Stomach (tissue), 9 donors: ENCODE data around the gene CARD11. TPM values are rescaled to one million over a fixed set of nuclear protein-coding genes. Genes with fewer than 3 reads are reported as not detected.

Source experiments
- DNase-seq, 2 donors: peaks; one replicate each; pipeline versions ENCODE4 v3.0.0 to v3.0.0-alpha.2; 2013 to 2019
- H3K27ac ChIP-seq, 5 donors: fragments of 200-600 bp in 4 of 5; sonication (generic) in 4 of 5; one replicate each; pipeline ENCODE4 v1.5.1; 2013 to 2019; ENCODE audit warnings: mild to moderate bottlenecking in 1 of 5, moderate library complexity in 1 of 5
- H3K27me3 ChIP-seq, 3 donors: fragments of 200-600 bp; sonication (generic); one replicate each; pipeline ENCODE4 v1.5.1; 2017 to 2019; ENCODE audit warnings: mixed run types in 1 of 3
- H3K36me3 ChIP-seq, 4 donors: fragments of 200-600 bp; sonication (generic); 1 replicate in 3 of 4; 2 replicates in 1 of 4; pipeline ENCODE4 v1.5.1; 2016 to 2019
- H3K4me1 ChIP-seq, 4 donors: fragments of 200-600 bp; sonication (generic); one replicate each; pipeline ENCODE4 v1.5.1; 2016 to 2019
- H3K4me3 ChIP-seq, 4 donors: fragments of 200-600 bp; sonication (generic) in 3 of 4; one replicate each; pipeline ENCODE4 v1.5.1; 2016 to 2019; ENCODE audit warnings: mild to moderate bottlenecking in 1 of 4
- H3K9me3 ChIP-seq, 4 donors: fragments of 200-600 bp; sonication (generic); one replicate each; pipeline ENCODE4 v1.5.1; 2016 to 2019
- CTCF ChIP-seq, 7 experiments: fragments of 450-650 bp in 4 of 7; fragments of 200-600 bp in 3 of 7; sonication (generic) in 3 of 7; IDR thresholded peaks; one replicate each; pipeline ENCODE4 v1.5.1; 2016 to 2019; ENCODE audit warnings: antibody characterized with exemption in 7 of 7, control low read depth in 2 of 7, mild to moderate bottlenecking in 1 of 7
- EP300 ChIP-seq: sonication (generic); formaldehyde crosslinking; IDR thresholded peaks from one replicate; pipeline ENCODE4 v1.6.1; 2017; ENCODE audit warnings: antibody characterized with exemption
- POLR2A ChIP-seq, 4 donors: fragments of 450-650 bp; IDR thresholded peaks; one replicate each; pipeline ENCODE4 v1.6.1; 2016; ENCODE audit warnings: antibody characterized with exemption in 4 of 4, control low read depth in 2 of 4, mild to moderate bottlenecking in 1 of 4, moderate library complexity in 1 of 4
- POLR2AphosphoS5 ChIP-seq, 3 donors: sonication (generic); formaldehyde crosslinking; IDR thresholded peaks; one replicate each; pipeline ENCODE4 v1.6.1; 2016; ENCODE audit warnings: antibody characterized with exemption in 3 of 3
- WGBS, 5 donors: extraction: QIAGEN DNeasy Blood & Tissue Kit in 3 of 5; methylation state at CpG; one replicate each; pipeline versions ENCODE4 v1.1.5 to v1.1.7; 2013 to 2018; 5-methylcytosine and 5-hydroxymethylcytosine counted together
- intact Hi-C: fragments of 100-400 bp; cut with DNase I; formaldehyde crosslinking; loops from one replicate; pipeline ENCODE4 v1.15.1; 2023; ENCODE audit warnings: low total_unique reads
- polyA plus RNA-seq, 3 donors: library from polyadenylated mRNA; stranded (reverse); fragments of 200-250 nt; gene quantifications; one replicate each; pipeline ENCODE4 v1.2.3, GENCODE V29; 2013
- total RNA-seq, 5 donors: library from RNA; depleted of rRNA; stranded (reverse); fragments of >200 nt; gene quantifications; one replicate each; pipeline versions ENCODE4 v1.1.0 to v1.2.3, GENCODE V29; 2014 to 2016
- donor health status: healthy with polysubstance abuse.
- donor health status: Bipolar disorder and iron deficiency.
- donor health status: healthy.

The CARD11 gene
- total and polyA plus RNA-seq, 8 donors: 0.45 to 9.7 (median 1.8) TPM; not detected in 1

GRCh38 chr7:2934984-2935740 is 108.5 kb downstream of the CARD11 start:
- TF ChIP-seq EP300 (no peak), POLR2AphosphoS5 (IDR thresholded peaks at IDR 0.05) (no peak), POLR2A (IDR thresholded peaks at IDR 0.05) (no peak), CTCF (IDR thresholded peaks at IDR 0.05) (no peak)
- DNase-seq: no peak
- Histone ChIP-seq H3K36me3 (peaks cover 0 to 22% (median 2%) of the 10 kb centered on the region in 4 donors), H3K27me3 (peaks cover 0 to 62% (median 0%) of the 10 kb centered on the region in 3 donors), H3K4me1 (no peaks in the 10 kb centered on the region), H3K9me3 (no peaks in the 10 kb centered on the region), H3K4me3 (no peak overlapping the region), H3K27ac (no peak overlapping the region)
- 89 to 94% (median 93%) methylated on average over 20 of the region's 20 CpGs for WGBS, 5 donors
- intact Hi-C loops: no loop called here

- no peaks in the 10 kb centered on the region for H3K9me3 ChIP-seq
- peaks cover 0 to 62% (median 0%) of the 10 kb centered on the region in 3 donors for H3K27me3 ChIP-seq
- TF ChIP-seq CTCF (IDR thresholded peaks at IDR 0.05): no peak
- TF ChIP-seq POLR2A (IDR thresholded peaks at IDR 0.05): no peak
- TF ChIP-seq POLR2AphosphoS5 (IDR thresholded peaks at IDR 0.05): no peak
- TF ChIP-seq EP300: no peak
- no peaks in the 10 kb centered on the region for H3K4me1 ChIP-seq
- no peak overlapping the region for H3K4me3 ChIP-seq
- peaks cover 0 to 22% (median 2%) of the 10 kb centered on the region in 4 donors for H3K36me3 ChIP-seq
- H3K27ac ChIP-seq: no peak overlapping the region
- DNase-seq: no peak
- intact Hi-C loops: no loop called here
- WGBS, 5 donors: 68 to 87% (median 83%) methylated on average over 14 to 15 of the region's 15 CpGs
Measured at GRCh38 chr7:2934211-2934731, 109.4 kb downstream of the CARD11 start.

- Histone ChIP-seq H3K4me1 (no peaks in the 10 kb centered on the region), H3K27me3 (peaks cover 0 to 60% (median 0%) of the 10 kb centered on the region in 3 donors), H3K27ac (no peak overlapping the region), H3K4me3 (no peak overlapping the region), H3K36me3 (peaks cover 0 to 15% (median 2%) of the 10 kb centered on the region in 4 donors), H3K9me3 (no peaks in the 10 kb centered on the region)
- TF ChIP-seq CTCF (IDR thresholded peaks at IDR 0.05) (no peak), POLR2AphosphoS5 (IDR thresholded peaks at IDR 0.05) (no peak), POLR2A (IDR thresholded peaks at IDR 0.05) (no peak), EP300 (no peak)
- no peak for DNase-seq
- 76 to 88% (median 83%) methylated on average over 30 to 33 of the region's 33 CpGs for WGBS, 5 donors
- intact Hi-C loops: no loop called here
Measured at GRCh38 chr7:2932402-2933251, 111.0 kb downstream of the CARD11 start.

GRCh38 chr7:2931034-2931415 is 112.6 kb downstream of the CARD11 start:
- Histone ChIP-seq H3K27me3 (peaks cover 0 to 49% (median 0%) of the 10 kb centered on the region in 3 donors), H3K36me3 (peaks cover 0 to 5% (median 0%) of the 10 kb centered on the region in 4 donors), H3K9me3 (no peaks in the 10 kb centered on the region), H3K4me3 (no peak overlapping the region), H3K27ac (no peak overlapping the region), H3K4me1 (no peaks in the 10 kb centered on the region)
- WGBS, 5 donors: 88 to 96% (median 94%) methylated on average over 9 of the region's 9 CpGs
- intact Hi-C loops: no loop called here
- TF ChIP-seq EP300 (no peak), CTCF (IDR thresholded peaks at IDR 0.05) (no peak), POLR2AphosphoS5 (IDR thresholded peaks at IDR 0.05) (no peak), POLR2A (IDR thresholded peaks at IDR 0.05) (no peak)
- no peak for DNase-seq
